Activated T-helper 1 cell treated with anti-CD3 and anti-CD28 coated beads, Interleukin-2, amount 50 U/mL, for 16 hours (primary cell): ENCODE results near the gene SH3PXD2B.
"Not testable (repeated sequence)": the region's sequence is repeated elsewhere in the genome, so short reads cannot be mapped to it uniquely, and the experiment has no call there.

Experiments used
- DNase-seq, 2 donors: peaks; one replicate each; pipeline ENCODE4 v3.0.0-alpha.2; 2020; ENCODE audit warnings: low read depth in 1 of 2, low spot score in 1 of 2

SH3PXD2B gene

DNA sequence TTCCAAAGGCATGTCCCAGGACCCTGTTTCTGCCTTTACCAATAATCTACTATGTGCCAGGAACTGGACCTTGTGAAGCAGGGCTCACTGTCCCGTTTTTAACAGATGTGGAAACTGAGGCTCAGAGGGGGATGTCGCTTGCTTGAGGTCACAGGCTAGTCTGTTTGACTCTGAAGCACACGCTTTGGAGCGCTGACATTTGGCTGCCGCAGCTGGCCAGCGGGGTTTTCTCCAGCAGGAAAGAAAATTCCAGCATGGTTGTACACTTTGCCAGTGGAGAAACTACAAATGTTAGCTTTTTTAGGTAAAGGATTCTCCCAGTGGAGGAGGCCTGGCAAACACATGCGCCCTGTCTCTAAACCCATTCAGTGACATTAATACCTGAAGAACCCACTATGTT is 50.5 kb downstream of the SH3PXD2B start:
- no peak for DNase-seq

DNA sequence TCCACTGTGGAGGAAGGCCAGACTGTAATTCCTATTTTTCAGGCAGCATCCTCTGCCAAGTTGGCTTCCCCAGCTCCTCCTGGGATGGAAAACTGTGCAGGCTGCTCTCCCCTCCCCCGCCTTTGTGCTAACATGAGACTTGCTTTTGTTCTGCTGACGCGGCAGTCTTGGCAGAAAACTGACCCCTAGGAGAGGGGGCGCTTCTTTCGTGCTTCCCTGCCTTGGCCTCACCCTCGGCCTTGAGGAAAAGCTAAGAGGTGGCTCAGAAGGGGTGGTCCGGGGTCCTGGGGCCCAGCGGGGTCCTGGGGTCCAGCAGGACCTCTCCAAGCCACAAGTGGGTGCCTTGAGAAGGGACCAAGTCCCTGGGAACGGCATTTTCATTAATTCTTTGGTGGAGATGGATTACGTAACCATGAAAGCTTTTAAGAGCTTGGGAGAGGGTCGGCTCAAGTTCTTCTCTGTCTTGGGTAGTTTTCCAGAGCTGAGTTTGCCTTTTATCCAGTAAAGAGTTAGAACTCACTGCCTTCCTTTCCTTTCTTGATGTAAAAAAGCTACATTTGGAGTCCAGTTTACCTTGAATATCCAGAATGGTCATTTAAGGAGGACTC is 51.0 kb downstream of the SH3PXD2B start:
- no peak for DNase-seq

DNA sequence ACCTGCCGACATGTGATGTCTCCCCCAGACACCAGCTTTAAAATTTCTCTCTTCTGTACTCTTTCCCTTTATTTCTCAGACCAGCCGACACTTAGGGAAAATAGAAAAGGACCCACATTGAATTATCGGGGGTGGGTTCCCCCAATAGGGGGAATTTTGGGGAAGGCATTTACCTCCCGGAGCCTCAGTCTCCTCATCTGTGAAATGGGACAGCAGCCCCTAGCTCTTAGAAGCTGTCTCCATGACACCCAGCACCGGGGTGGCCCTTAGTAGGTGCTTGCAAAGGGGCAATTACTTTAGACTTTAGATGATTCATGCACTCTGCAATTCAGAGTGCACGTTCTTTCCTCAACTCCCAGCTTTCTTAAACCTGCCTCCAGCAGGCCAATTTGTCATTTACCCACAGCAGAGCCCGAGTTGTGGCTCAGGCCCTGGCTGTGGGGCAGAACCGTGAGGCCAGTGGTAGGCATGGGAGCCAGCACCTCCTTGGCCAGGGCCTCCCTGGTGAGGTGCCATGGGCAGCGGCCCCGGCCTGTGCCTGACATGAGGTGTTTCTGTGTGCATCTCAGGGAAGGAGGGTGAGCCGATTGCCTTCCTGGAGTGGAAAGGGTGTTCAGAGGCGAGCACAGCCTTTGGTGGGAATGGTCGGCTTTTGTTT is 51.7 kb downstream of the SH3PXD2B start:
- DNase-seq: no peak

DNA sequence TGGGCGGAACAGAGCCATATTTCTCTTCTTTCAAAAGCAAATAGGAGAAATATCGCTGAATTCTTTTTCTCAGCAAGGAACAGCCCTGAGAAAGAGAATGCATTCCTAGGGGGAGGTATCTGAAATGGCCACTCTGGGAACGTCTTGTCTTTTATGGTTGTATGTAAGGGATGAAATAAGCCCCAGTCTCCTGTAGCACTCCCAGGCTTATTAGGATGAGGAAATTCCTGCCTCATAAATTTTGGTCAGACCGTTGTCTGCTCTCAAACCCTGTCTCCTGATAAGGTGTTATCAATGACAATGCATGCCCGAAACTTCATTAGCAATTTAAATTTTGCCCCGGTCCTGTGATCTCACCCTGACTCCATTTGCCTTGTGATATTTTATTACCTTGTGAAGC is 52.3 kb downstream of the SH3PXD2B start:
- DNase-seq: not testable (repeated sequence)

DNA sequence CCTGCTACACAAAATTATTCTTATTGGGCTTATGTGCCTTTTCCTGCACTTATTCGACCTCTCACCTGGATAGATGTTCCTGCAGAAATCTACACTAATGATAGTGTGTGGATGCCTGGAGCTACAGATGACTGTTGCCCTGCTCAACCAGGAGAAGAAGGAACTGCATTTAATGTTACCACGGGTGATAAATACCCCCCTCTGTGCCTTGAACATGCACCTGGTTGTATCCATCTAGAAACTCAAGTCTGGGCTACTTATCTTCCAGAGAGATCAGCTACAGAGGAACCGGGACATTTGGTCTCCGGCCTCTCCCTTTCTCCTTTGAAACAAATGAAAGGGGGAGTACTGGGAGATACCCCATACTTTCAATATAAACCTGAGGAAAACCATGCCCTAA is 54.5 kb downstream of the SH3PXD2B start:
- DNase-seq: no peak

DNA sequence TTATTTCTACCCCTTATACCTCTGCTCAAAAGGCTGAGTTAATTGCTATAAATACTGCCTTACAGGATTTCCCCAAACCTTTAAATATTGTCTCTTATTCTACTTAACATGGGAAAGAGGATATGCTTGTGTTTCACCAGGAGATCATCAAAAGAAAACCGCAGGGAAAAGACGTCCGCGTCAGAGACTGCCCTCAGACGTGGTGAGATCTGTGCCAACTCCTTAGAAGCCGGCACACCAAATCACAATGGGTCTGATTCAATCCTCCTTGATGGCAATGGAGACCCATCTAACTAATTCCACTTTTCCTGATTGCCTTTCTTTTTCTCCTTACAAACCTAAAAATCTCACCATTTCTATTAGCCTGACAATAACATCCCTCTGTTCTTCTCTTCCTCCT is 55.0 kb downstream of the SH3PXD2B start:
- DNase-seq: no peak

DNA sequence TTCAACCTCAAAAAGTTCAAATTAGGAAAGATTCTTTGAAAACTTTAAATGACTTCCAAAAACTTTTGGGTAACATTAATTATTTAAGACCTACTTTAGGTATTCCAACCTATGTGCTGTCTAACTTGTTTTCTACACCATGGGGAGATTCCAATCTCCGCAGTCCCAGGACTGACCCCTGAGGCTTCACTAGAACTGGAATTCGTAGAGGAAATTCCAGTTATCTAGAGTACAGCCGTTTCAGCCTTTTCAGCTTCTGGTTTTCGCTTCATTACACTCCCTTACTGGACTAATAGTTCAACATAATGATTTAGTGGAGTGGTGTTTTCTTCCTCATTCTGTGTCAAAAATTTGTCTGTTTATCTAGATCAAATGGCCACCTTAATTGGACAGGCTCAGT is 55.7 kb downstream of the SH3PXD2B start:
- not testable (repeated sequence) for DNase-seq

DNA sequence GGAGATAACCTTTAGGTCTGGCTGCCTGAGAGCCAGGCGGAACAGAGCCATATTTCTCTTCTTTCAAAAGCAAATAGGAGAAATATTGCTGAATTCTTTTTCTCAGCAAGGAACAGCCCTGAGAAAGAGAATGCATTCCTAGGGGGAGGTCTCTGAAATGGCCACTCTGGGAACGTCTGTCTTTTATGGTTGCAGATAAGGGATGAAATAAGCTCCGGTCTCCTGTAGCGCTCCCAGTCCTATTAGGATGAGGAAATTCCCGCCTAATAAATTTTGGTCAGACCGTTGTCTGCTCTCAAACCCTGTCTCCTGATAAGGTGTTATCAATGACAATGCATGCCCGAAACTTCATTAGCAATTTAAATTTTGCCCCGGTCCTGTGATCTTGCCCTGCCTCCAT is 57.3 kb downstream of the SH3PXD2B start:
- not testable (repeated sequence) for DNase-seq

DNA sequence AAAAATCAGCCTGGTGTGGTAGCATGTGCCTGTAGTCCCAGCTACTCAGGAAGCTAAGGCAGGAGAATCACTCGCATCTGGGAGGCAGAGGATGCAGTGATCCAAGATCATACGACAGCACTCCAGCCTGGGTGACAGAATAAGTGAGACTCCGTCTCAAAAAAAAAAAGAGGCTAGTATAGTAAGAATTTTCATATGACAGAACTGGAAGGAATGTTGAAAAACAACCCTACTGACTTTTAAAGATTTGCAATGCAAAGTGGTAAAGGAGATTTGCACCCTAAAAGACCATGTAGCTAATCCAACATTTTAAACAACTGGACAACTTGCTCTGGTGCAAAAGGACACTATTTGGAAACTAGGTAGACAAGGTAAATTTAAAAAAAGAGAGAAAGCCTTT is 58.1 kb downstream of the SH3PXD2B start:
- no peak for DNase-seq

DNA sequence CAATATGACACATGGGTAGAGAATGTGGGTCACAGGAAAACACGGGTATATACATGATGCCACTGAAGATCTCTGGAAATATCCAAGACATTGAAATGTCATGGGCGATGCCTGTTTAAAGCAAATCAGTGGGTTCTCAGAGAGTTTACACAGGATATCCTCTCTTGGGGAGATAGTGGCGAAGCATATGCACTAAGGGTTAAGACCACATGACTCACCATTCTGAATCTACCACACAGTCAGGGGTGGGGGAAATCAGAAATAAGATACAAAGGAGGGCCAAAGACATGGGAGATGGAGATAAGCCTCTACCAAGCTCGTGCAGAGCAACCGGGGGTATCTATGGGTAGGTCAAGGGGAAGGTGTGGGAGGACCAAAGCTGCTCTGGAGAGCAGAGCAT is 58.8 kb downstream of the SH3PXD2B start:
- DNase-seq: no peak

DNA sequence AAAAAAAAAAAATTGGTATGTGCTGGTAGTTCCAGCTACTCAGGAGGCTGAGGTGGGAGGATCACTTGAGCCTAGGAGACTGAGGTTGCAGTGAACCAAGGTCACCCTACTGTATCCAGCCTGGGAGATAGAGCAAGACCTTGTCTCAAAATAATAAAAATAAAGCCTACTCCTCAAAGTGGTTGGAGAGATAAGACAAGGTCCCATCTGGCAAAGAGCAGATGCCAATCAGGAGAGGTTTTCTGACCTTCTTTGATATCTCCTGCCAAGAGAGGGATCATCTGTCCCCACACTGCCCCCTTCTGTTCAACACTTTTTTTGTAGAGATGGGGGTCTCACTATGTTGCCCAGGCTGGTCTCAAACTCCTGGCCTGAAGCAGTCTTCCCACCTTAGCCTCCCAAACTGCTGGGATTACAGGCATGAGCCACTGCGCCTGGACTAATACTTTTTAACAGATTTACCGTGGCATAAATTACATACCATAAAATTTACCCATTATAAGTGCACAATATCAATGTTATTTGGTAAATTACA is 64.7 kb downstream of the SH3PXD2B start:
- no peak for DNase-seq

DNA sequence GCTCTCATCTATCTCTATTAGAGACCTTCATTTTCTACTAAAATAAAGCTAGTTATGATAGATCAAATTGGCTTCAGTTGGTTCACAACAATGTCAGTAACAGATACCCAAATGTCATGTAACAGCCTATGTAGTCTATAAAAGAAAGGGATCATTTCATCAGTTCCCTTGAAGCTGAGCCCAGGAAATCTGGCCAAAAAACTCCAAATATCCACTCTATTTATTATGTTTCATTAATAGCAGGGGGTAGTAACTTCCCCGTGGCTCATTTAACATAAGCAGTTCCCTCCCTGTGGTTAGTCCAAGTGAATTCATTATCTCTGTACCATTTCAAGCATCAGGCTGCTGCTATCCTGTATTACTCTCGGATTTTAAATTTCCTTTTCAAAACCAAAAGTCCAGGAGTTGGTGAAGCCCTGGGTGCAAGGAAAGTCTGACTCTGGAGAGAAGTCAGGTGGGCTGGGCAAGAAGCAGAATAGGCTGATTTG is 66.0 kb downstream of the SH3PXD2B start:
- no peak for DNase-seq

DNA sequence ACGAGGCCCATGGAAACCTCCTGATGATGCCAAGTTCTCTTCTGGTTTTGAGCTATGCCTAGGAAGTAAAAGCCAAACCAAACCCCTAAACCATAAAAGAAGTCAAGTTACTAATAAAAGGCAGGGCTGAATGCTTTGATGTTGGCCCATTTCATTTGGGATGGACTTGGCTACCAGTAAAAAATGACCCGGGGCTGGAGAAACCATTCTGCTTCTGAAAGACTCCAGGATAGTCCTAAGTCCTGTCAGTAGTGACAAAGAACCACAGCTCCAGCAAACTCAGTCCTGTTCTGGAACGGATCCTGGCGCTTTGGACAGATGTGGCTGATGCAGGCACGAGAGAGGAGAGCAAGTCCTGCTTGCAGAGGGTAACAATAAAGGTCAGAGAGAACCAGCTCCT is 68.6 kb downstream of the SH3PXD2B start:
- no peak for DNase-seq

DNA sequence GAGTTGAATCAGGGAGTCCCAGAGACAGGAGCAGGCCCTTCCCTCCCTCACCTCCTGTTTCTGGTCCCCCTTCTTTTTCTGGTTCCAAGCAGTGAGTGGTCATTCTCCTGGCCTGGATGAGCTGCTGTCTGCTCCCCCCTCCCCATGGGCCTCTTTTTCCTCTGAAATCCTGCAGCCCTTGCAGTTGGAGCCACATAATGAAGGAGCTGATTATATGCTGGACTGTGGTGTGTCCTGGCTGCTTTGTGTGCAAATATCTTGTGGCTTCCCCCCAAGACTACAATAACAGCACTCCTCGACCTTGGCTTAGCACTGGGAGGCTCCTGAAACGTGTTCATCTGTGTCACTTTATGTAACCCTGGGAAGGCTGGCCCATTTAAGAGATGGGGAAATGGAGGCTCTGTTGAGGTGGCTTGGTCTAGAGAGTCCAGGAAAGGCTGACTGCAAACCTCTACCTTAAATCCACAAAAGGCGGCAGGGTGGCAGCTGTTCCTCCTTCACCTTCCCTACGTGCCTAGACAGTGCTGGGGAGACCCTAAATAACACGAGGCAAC is 69.2 kb downstream of the SH3PXD2B start:
- no peak for DNase-seq

DNA sequence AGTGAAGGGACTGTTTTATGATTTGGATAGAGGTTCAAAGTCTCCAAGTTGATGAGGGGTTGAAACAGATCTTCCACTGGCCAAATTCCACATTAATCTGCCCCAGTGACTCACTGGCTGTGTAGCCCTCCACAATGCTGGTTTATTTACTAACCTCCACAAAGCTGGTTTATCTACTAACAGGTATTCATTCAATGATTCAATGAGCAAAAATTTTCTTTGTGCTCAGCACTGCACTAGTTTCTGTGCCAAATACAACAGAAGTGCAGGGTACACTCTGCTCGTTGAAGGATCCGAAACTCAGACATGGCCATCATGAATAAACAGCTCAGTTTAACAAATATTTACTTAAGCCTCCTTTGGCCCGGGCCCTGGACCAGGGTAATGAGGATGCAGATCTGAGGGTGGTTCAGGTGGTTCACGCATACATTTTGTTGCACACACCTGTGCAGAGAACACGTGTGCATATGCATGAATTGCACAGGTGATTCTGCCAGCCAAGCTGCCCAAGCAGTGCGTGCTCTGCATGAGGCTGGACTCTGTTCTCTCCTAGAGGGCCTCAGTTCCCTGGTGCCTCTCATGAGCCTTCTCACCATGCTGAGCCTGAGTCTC is 71.0 kb downstream of the SH3PXD2B start:
- no peak for DNase-seq

DNA sequence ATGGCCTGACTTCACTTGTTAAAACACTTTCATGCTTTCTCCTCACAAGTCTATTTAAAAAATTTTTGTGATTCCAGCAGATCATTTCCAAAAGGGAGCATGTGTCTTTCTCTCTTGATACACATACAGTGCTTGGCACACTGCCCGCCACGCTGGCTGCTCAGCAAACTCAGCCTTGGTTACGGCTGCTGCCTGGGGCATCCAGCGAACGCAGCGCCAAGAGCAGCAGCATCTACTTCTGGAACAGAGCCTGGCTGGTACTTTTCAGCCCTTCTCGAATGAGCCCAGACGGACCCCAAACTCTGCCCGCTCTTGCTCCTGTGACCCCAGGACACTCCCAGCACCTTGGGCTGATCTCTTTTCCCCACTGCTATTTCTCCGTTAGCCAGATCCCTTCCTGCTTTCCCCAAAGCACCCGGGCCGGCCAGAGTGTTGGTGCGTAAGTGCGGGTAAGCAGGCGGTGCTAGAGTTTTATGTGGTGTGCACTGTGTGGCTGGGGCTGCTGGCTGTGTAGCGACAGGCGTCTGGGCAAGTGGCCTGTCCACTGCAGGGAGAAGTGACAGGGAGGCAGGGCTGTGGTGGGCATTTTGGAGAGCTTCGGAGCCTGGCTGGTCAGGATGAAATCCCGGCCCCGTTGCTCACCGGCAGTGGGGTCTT is 73.2 kb downstream of the SH3PXD2B start:
- DNase-seq: no peak

DNA sequence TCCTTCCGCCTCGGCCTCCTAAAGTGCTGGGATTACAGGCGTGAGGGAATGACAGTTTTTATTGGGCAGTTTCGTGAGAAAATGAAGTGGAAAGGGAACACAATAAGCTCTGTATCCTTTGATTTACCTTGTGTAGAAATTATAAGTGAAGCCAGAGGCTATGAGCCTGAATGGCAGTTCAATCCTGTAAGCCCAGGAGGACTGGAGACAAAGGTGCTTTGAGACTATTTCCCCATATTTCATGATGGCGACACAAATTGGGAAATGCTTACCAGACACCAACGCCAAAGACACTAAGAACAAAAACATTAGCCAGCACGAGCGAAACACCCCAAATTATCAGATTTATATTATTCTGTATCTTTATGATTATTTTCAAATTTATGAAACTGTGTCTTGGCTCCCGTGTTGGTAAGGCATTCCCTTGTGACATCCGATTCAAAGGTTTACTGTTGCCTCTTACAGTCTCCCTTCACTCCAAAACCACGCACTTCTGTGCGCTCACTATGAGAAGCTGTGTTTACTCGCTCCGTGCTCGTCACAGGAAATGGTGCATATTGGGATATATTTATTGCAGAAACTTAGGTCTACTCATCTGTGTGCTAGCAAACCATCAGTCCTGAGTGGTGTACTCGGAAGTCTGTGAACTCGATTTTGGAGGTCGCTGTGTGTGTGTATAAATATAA is 73.9 kb downstream of the SH3PXD2B start:
- DNase-seq: no peak

DNA sequence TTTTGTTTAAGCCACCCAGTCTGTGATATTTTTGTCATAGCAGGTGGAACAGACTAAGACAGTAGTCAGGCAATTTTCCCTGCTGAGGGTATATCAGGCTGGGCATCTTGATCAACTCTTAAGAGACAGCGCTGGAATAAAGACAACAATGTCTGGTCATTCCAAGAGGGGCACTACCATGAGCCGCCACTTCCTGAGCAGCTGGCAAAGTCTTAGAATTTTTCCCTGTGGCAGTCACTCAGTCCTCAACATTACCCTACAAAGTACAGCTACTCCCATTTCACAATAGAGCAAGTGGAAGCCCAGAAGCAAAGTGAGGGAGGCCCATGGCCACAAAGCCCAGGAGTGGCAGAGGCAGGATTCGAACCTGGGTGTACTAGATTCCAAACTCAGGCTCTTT is 74.8 kb downstream of the SH3PXD2B start:
- no peak for DNase-seq

DNA sequence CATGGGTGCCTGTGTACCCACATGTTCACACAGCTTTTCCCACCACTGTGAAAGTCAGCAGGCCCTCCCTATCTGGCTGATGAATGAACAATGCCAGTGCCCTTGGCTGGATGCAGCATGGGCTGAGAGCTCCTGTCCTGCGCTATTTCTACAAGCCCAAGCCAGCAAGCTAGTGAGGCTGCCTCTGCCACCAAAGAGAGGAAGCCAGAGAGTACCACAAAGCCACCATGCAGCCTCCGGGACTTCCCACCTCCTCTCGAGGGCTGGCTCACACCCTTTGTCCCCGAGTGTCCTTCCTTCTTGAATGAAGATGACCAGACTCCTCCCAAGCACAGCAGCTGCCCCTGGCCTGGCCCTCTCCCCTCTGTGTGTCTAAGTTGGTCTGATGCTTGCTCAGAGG is 76.5 kb downstream of the SH3PXD2B start:
- no peak for DNase-seq

DNA sequence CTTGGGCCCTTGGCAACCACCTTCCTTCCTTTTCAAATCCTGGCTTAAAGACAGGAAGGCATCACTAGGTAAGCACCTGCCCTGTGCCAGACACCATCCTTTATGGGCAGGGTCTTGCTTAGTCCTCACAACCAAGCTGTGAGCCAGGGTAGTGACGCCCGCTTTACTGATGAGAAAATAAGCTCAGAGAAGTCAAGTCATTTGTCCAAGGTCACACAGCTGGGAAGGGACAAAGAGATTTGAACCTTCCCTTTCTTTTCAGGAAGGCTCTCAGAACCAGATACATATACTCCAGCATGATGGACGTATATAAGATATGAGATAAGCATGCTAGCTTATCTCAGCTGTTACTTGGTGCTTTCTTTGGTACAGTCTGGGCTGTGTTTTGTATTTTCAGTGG is 76.9 kb downstream of the SH3PXD2B start:
- no peak for DNase-seq

DNA sequence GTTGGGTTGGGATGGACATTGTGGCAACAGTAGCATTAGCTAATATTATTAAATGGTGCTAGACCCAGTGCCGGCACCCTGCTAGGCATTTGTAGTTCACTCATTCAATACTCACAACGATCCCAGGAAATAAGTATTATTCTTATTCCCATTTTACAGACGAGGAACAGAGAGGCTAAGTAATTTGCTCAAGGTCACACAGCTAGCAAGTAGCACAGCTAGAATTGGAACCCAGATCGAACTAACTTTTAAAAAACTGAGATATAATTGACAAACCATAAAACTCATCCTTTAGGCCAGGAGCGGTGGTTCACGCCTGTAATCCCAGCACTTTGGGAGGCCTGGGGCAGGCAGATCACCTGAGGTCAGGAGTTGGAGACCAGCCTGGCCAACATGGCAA is 79.5 kb downstream of the SH3PXD2B start:
- no peak for DNase-seq
